Activated B cell treated with CpG ODN at 0.5 μM for 24 hours (primary cell): ENCODE data around the gene HSCB. TPM values are rescaled to one million over a fixed set of nuclear protein-coding genes. Genes with fewer than 3 reads are reported as not detected.
A peak's percentile ranks its signal among the peaks of the same experiment; 100 is the strongest.
"Not testable (repeated sequence)": the region's sequence is repeated elsewhere in the genome, so short reads cannot be mapped to it uniquely, and the experiment has no call there.

ENCODE experiments used
- ATAC-seq: fragments of 200-7000 bp; cut with Tn5 transposase; one replicate; pipeline ENCODE4 v1.10.0; 2021; ENCODE audit warnings: low read depth, mild to moderate bottlenecking, moderate library complexity
- CTCF ChIA-PET: fragments of 350-600 bp; sonication (Branson Sonifier 250); formaldehyde crosslinking; loops from one replicate; lab custom pipeline; 2021; ENCODE audit warnings: antibody characterized with exemption; lab: Charles Lee
- POLR2A ChIA-PET: fragments of 350-600 bp; sonication (Branson Sonifier 250); formaldehyde crosslinking; loops from one replicate; lab custom pipeline; 2021; ENCODE audit warnings: antibody characterized with exemption; lab: Charles Lee
- DNase-seq: peaks from one replicate; pipeline ENCODE4 v3.0.0; 2022
- H3K27ac Mint-ChIP-seq: one replicate; pipeline ENCODE4 v1.8.0; 2020; ENCODE audit warnings: mixed read lengths
- H3K27me3 Mint-ChIP-seq: one replicate; pipeline ENCODE4 v1.8.0; 2021; ENCODE audit warnings: mixed read lengths
- H3K36me3 Mint-ChIP-seq: one replicate; pipeline ENCODE4 v1.8.0; 2021; ENCODE audit warnings: low read depth, mixed read lengths
- H3K4me1 Mint-ChIP-seq: one replicate; pipeline ENCODE4 v1.8.0; 2021; ENCODE audit warnings: mixed read lengths
- H3K4me3 Mint-ChIP-seq: one replicate; pipeline ENCODE4 v1.8.0; 2020; ENCODE audit warnings: mild to moderate bottlenecking, mixed read lengths
- H3K9me3 Mint-ChIP-seq: one replicate; pipeline ENCODE4 v1.8.0; 2020; ENCODE audit warnings: mixed read lengths
- CTCF ChIP-seq: fragments of 200-600 bp; IDR thresholded peaks from one replicate; pipeline ENCODE4 v1.8.0; 2022; ENCODE audit warnings: antibody characterized with exemption, mild to moderate bottlenecking
- intact Hi-C: fragments of 100-400 bp; cut with micrococcal nuclease; formaldehyde crosslinking; loops from one replicate; pipeline ENCODE4 v1.15.1; 2024
- total RNA-seq: library from RNA; stranded (reverse); gene quantifications from 2 replicates; pipeline ENCODE4 v1.2.3, GENCODE V29; 2022

The HSCB gene
- total RNA-seq, 1 donor from 2014 or later = 17.0 TPM

GRCh38 chr22:28800308-28801041 lies 58.6 kb downstream of the HSCB start, which contains the start of gene XBP1:
XBP1 (minus strand) TSS chr22:28800569.
- Mint-ChIP-seq H3K36me3 (peaks cover 47% of the 10 kb centered on the region), H3K27me3 (no peaks in the 10 kb centered on the region), H3K27ac (peak within 1 kb of the TSS; percentile 98), H3K9me3 (no peaks in the 10 kb centered on the region), H3K4me3 (peak within 1 kb of the TSS; percentile 98), H3K4me1 (peaks cover 56% of the 10 kb centered on the region)
- ChIA-PET POLR2A (interaction anchor here (0.6 to 4.3 kb wide), 18 partner anchors 10 to 881 kb away, joined by 3 to 41 read pairs (median 4); partner anchors contain the start of genes CCDC117, CHEK2, HSCB and PITPNB), CTCF (interaction anchor here (2.0 kb wide), 1 partner anchor 28 kb away, joined by 6 read pairs; no protein-coding TSS in a partner anchor)
- no peak for TF ChIP-seq CTCF
- peak; percentile 85 for DNase-seq
- peak; percentile 93 for ATAC-seq
- intact Hi-C loops = loop anchor here (1.0 to 5.0 kb wide), 5 partner anchors 9 to 467 kb away; partner anchors contain the start of genes CHEK2, EWSR1, RHBDD3 and TTC28

GRCh38 chr22:28801845-28802594 lies 60.2 kb downstream of the HSCB start:
- intact Hi-C loops = loop anchor here (2.0 to 5.0 kb wide), 3 partner anchors 81 to 465 kb away; partner anchors contain the start of genes EWSR1, RHBDD3, TTC28 and ZNRF3
- ATAC-seq (no peak), DNase-seq (no peak)
- Mint-ChIP-seq H3K27ac (peak overlapping the region; percentile 68), H3K36me3 (peaks cover 31% of the 10 kb centered on the region), H3K4me1 (peaks cover 43% of the 10 kb centered on the region), H3K4me3 (peak overlapping the region; percentile 77), H3K27me3 (no peaks in the 10 kb centered on the region), H3K9me3 (no peaks in the 10 kb centered on the region)
- TF ChIP-seq CTCF = no peak
- ChIA-PET POLR2A (no interaction called here), CTCF (interaction anchor here (1.3 kb wide), 1 partner anchor 27 kb away, joined by 8 read pairs; no protein-coding TSS in a partner anchor)

GRCh38 chr22:28802595-28803123 lies 60.8 kb downstream of the HSCB start:
- ATAC-seq = no peak
- no peak for TF ChIP-seq CTCF
- Mint-ChIP-seq H3K4me1 (peaks cover 41% of the 10 kb centered on the region), H3K9me3 (no peaks in the 10 kb centered on the region), H3K27ac (peak overlapping the region; percentile 68), H3K27me3 (no peaks in the 10 kb centered on the region), H3K36me3 (peaks cover 28% of the 10 kb centered on the region), H3K4me3 (peak overlapping the region; percentile 77)
- DNase-seq = no peak
- CTCF ChIA-PET = interaction anchor here (1.3 kb wide), 1 partner anchor 26 kb away, joined by 8 read pairs; no protein-coding TSS in a partner anchor
- POLR2A ChIA-PET = interaction anchor here (1.0 kb wide), 1 partner anchor 22 kb away, joined by 3 read pairs; no protein-coding TSS in a partner anchor
- intact Hi-C loops = loop anchor here (5.0 kb wide), 2 partner anchors 125 to 465 kb away; partner anchors contain the start of genes EWSR1, RHBDD3 and TTC28

GRCh38 chr22:28805426-28805825 lies 63.6 kb downstream of the HSCB start:
- H3K9me3 Mint-ChIP-seq, CTCF ChIA-PET, ATAC-seq, H3K4me3 Mint-ChIP-seq, H3K27ac Mint-ChIP-seq, H3K27me3 Mint-ChIP-seq, DNase-seq, POLR2A ChIA-PET, intact Hi-C loops: not testable (repeated sequence)
- Mint-ChIP-seq H3K4me1 (peaks cover 24% of the 10 kb centered on the region), H3K36me3 (peaks cover 13% of the 10 kb centered on the region)

Other genes with a start within 250 kb of the HSCB start
- gene TTC28, start 62.2 kb upstream of the HSCB start, total RNA-seq = 6.2 and 7.9 TPM in 2 replicates
- gene CHEK2, start 219 bp upstream of the HSCB start, total RNA-seq = 13.5 and 14.9 TPM in 2 replicates
- 16.3 and 21.9 TPM in 2 replicates for gene CCDC117, start 30.7 kb downstream of the HSCB start, total RNA-seq
- gene XBP1, start 58.5 kb downstream of the HSCB start, total RNA-seq = 57.7 and 67.3 TPM in 2 replicates
- gene ZNRF3, start 141.5 kb downstream of the HSCB start, total RNA-seq = 0.51 and 0.69 TPM in 2 replicates